Heart left ventricle (tissue), 13 donors: ENCODE data around the gene GARS1.

Experiments
- CTCF ChIP-seq, 12 donors: fragments of 200-600 bp; sonication (generic) in 4 of 12; IDR thresholded peaks; one replicate each; pipeline versions ENCODE4 v1.5.0 to v1.8.0; 2018 to 2022; ENCODE audit warnings: antibody characterized with exemption in 12 of 12, mild to moderate bottlenecking in 5 of 12
- POLR2A ChIP-seq, 2 donors: fragments of 450-650 bp; IDR thresholded peaks; one replicate each; pipeline ENCODE4 v1.6.1; 2017; ENCODE audit warnings: antibody characterized with exemption in 2 of 2, mild to moderate bottlenecking in 2 of 2, moderate library complexity in 2 of 2
- donor health status: ischemic (EF 13 %, LVEDD 7.1; RV severe dilation, severe dysfunction).
- donor health status: DM: no; HTN: yes; CAD: no.
- donor health status: DM: no; HTN: no; CAD: no.
- donor health status: ischemic (EF 25% LVEDD 6.9; RV normal size, moderate dysfunction).
- donor health status: ischemic (EF 25% LVEDD 5.7; RV mildly dilated, moderate dysfunction).
- donor health status: ischemic (EF 35%, LVEDD 5.7; RV mildly dilated, moderate dysfunction).
- donor health status: nonischemic (EF 11% LVEDD 7.7; RV severe dilation, severe dysfunction).
- donor health status: DM: yes; HTN: yes; CAD: no.
- donor health status: PGD.
- donor health status: ischemic (EF 29% LVEDD 5.4; RV normal size, mild dysfunction).
- donor health status: nonischemic (EF 23%, LVEDD 6.1; RV moderate dilation, normal function).

GRCh38 chr7:30625283-30625682 is 30.6 kb downstream of the GARS1 start:
- peak in 7 of 12 donors; percentile 15 to 46 (median 22) for TF ChIP-seq CTCF (IDR thresholded peaks at IDR 0.05)
- TF ChIP-seq POLR2A (IDR thresholded peaks at IDR 0.05), result no peak
